AG04449 (cell line): ENCODE results near the gene PRM1.

Source experiments
- CTCF ChIA-PET: fragments of 350-600 bp; formaldehyde crosslinking; extraction: SDS; loops from one replicate; lab custom pipeline; 2021; ENCODE audit warnings: antibody characterized with exemption; lab: Yijun Ruan, JAX
- POLR2A ChIA-PET: fragments of 400-600, 350-600 bp; formaldehyde crosslinking; extraction: SDS; loops from one replicate; lab custom pipeline; 2020; ENCODE audit warnings: antibody characterized with exemption, inconsistent platforms; lab: Yijun Ruan, JAX
- DNase-seq: peaks from one replicate; pipeline ENCODE4 v3.0.0-alpha.2; 2010; ENCODE audit warnings: low read depth, low spot score
- H3K4me3 ChIP-seq: 2 replicates; pipeline ENCODE4 v1.5.1; 2011; ENCODE audit warnings: low read depth, mild to moderate bottlenecking, control low read depth, low read length
- CTCF ChIP-seq: IDR thresholded peaks from one replicate; pipeline ENCODE4 v1.5.1; 2011; ENCODE audit warnings: mild to moderate bottlenecking, moderate library complexity, low read length, control low read depth, inconsistent platforms; ENCODE audit not compliant: insufficient read depth; ENCODE audit errors: missing control alignments

PRM1 gene

GRCh38 chr16:11315510-11315909 lies 34.4 kb upstream of the PRM1 start:
- ChIA-PET POLR2A (no interaction called here), CTCF (no interaction called here)
- DNase-seq: no peak
- no peak overlapping the region for H3K4me3 ChIP-seq
- TF ChIP-seq CTCF: peak; percentile 26

- TF ChIP-seq CTCF: no peak
- H3K4me3 ChIP-seq: no peak overlapping the region
- DNase-seq: no peak
- ChIA-PET CTCF (interaction anchor here (1.4 kb wide), 1 partner anchor 56 kb away, joined by 3 read pairs; no protein-coding TSS in a partner anchor), POLR2A (no interaction called here)
Observed at GRCh38 chr16:11314309-11314894, 33.3 kb upstream of the PRM1 start.

GRCh38 chr16:11313493-11314308 lies 32.6 kb upstream of the PRM1 start:
- ChIA-PET POLR2A (interaction anchor here (0.6 kb wide), 1 partner anchor 41 kb away, joined by 3 read pairs; no protein-coding TSS in a partner anchor), CTCF (interaction anchor here (1.4 to 1.7 kb wide), 3 partner anchors 15 to 350 kb away, joined by 3 to 4 read pairs (median 3); no protein-coding TSS in a partner anchor)
- DNase-seq: no peak
- no peak for TF ChIP-seq CTCF
- H3K4me3 ChIP-seq: no peak overlapping the region

GRCh38 chr16:11312718-11313492 lies 31.8 kb upstream of the PRM1 start:
- H3K4me3 ChIP-seq: no peak overlapping the region
- TF ChIP-seq CTCF: no peak
- POLR2A ChIA-PET: interaction anchor here (0.6 kb wide), 1 partner anchor 42 kb away, joined by 3 read pairs; no protein-coding TSS in a partner anchor
- CTCF ChIA-PET: interaction anchor here (1.4 to 1.7 kb wide), 3 partner anchors 16 to 349 kb away, joined by 3 to 4 read pairs (median 4); no protein-coding TSS in a partner anchor
- DNase-seq: no peak

- CTCF ChIA-PET: interaction anchor here (1.6 kb wide), 1 partner anchor 54 kb away, joined by 4 read pairs; no protein-coding TSS in a partner anchor
- H3K4me3 ChIP-seq: no peak overlapping the region
- TF ChIP-seq CTCF: no peak
- DNase-seq: no peak
- POLR2A ChIA-PET: no interaction called here
Observed at GRCh38 chr16:11310997-11311561, 29.9 kb upstream of the PRM1 start.
